Stimulated activated naive B cell treated with anti-CD40 and anti-IgM and Interleukin-4, amounts not matched to agents 10 μg/mL and 1 μg/mL and 100 μg/mL, for 72 hours (primary cell): ENCODE data around the gene BAHCC1.
A peak's percentile ranks its signal among the peaks of the same experiment; 100 is the strongest.

Experiments
- ATAC-seq, 2 donors: fragments of 150-1000 bp; cut with Tn5 transposase; replicated peaks; 2 replicates each; pipeline ENCODE4 v1.10.0; 2021; ENCODE audit warnings: moderate library complexity in 1 of 2
- DNase-seq: peaks from one replicate; pipeline ENCODE4 v3.0.0; 2021
- H3K27ac Mint-ChIP-seq: one replicate; pipeline ENCODE4 v1.8.0; 2022; ENCODE audit warnings: mild to moderate bottlenecking, mixed read lengths
- H3K27me3 Mint-ChIP-seq, 2 donors: one replicate each; pipeline ENCODE4 v1.8.0; 2022; ENCODE audit warnings: mixed read lengths in 2 of 2
- H3K36me3 Mint-ChIP-seq, 2 donors: one replicate each; pipeline ENCODE4 v1.8.0; 2022; ENCODE audit warnings: mixed read lengths in 2 of 2, mild to moderate bottlenecking in 1 of 2
- H3K4me1 Mint-ChIP-seq, 2 donors: one replicate each; pipeline ENCODE4 v1.8.0; 2022; ENCODE audit warnings: mixed read lengths in 2 of 2, mild to moderate bottlenecking in 1 of 2
- H3K4me3 Mint-ChIP-seq, 2 donors: one replicate each; pipeline ENCODE4 v1.8.0; 2022; ENCODE audit warnings: mild to moderate bottlenecking in 2 of 2, mixed read lengths in 2 of 2, moderate library complexity in 1 of 2
- H3K9me3 Mint-ChIP-seq, 2 donors: one replicate each; pipeline ENCODE4 v1.8.0; 2022; ENCODE audit warnings: mixed read lengths in 2 of 2, mild to moderate bottlenecking in 1 of 2

BAHCC1 gene

DNA sequence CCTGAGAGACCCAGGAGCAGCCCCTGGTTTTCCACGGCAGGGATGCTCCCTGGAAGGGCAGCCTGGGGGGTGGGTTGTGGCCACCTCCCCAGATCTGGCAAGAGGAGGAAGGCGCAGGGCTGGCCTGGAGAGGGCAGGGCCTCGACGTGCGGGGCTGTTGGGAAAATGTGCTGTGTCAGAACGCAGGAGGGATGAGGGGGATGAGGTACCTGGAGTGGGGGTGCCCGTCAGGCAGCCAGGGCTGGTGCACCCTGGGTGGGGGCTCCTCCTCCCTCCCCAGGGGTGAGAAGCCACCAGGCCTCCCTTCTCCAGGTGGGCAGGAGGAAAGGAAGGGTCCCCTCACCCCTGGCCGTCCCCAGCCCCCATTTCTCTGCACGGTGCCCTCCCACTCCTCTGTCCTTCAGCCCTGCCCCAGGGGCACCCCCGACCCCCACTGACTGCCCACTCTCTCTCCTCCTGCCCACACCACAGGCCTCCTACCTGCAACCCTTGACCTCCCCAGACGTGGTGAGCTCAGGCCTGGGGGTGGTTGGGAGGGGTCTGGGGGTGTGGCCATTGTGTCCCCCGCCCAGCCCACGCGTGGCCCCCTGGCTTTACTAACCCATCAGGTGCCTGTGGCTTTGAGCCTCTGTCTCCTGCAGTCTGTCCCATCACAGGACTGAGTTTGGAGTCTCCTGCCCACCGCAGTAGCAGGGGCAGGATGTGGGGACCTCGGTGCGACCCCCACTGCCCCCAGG, 39.6 kb downstream of the BAHCC1 start:
- Mint-ChIP-seq H3K4me1 (peaks cover 8 to 17% of the 10 kb centered on the region in 2 donors), H3K27ac (no peak overlapping the region), H3K36me3 (no peaks in the 10 kb centered on the region), H3K27me3 (peaks cover 27 to 47% of the 10 kb centered on the region in 2 donors), H3K4me3 (no peak overlapping the region), H3K9me3 (no peaks in the 10 kb centered on the region)
- DNase-seq (no peak), ATAC-seq (no peak)

DNA sequence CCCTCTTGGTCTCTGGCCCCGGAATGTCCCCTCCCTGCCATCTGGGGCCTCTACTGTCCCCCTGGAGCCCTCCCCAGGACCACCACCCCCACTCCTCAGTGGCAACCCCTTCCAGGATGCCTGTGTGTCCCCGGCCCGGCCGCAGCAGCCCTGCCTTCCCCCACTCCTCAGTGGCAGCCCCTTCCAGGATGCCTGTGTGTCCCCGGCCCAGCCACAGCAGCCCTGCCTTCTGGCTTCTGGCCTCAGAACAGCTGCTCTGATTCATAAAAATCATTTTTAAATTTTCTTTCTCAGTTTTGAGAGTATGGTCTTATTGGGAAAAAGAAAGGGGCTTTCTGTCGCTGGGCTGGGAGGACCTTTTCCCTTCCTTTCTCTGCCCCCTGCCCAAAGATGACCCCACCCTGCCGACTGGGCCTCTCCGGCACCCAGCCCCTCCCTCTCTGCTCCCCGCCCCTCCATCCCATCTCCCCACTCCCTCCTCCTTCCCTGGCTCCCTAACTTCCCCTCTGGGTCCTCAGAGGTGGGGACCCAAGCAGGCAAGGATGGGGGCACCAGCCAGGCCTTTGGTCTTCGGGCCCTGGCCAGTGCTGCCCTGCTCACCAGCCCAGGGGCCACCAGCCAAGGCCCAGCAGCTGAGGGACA, 40.5 kb downstream of the BAHCC1 start:
- Mint-ChIP-seq H3K4me3 (no peak overlapping the region), H3K27me3 (peaks cover 24 to 47% of the 10 kb centered on the region in 2 donors), H3K27ac (no peak overlapping the region), H3K4me1 (peaks cover 3 to 15% of the 10 kb centered on the region in 2 donors), H3K9me3 (no peaks in the 10 kb centered on the region), H3K36me3 (no peaks in the 10 kb centered on the region)
- no peak for ATAC-seq
- no peak for DNase-seq

DNA sequence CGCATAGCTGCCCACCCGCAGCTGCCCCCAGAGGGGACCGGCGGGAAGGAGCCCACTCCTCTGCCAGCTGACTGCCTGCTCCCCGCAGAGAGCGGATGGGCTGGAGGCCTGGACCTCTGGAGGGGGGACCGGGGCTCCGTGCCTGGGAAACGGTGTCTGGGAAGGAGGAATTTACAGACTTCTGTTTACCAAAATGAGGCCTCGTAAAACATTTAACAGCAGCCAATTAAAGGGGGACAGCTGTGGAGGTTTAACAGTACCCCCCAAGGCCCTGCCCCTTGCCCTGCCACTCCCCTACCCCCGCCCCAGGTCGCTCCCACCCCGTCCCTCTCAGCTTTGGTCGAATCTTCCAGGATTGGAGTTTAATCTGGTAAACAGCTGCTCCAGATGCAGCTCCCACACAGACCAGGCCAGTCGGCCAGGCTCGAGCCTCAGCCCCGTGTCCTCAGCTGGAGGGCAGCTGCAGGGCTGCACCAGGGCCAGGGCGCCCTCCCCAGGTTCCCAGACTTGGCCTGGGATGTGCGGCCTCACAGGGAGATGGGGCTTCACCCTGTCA, 41.1 kb downstream of the BAHCC1 start:
- no peaks in the 10 kb centered on the region for H3K36me3 Mint-ChIP-seq
- H3K9me3 Mint-ChIP-seq, result no peaks in the 10 kb centered on the region
- H3K27me3 Mint-ChIP-seq, result peaks cover 23 to 45% of the 10 kb centered on the region in 2 donors
- no peak overlapping the region for H3K4me3 Mint-ChIP-seq
- no peak overlapping the region for H3K27ac Mint-ChIP-seq
- DNase-seq, result no peak
- H3K4me1 Mint-ChIP-seq, result peaks cover 3 to 18% of the 10 kb centered on the region in 2 donors
- no peak for ATAC-seq

- DNase-seq, result no peak
- H3K4me1 Mint-ChIP-seq, result peaks cover 3 to 18% of the 10 kb centered on the region in 2 donors
- ATAC-seq, result peak in 1 of 2 donors; percentile 27
- H3K27me3 Mint-ChIP-seq, result peaks cover 16 to 39% of the 10 kb centered on the region in 2 donors
- no peak overlapping the region for H3K4me3 Mint-ChIP-seq
- H3K36me3 Mint-ChIP-seq, result no peaks in the 10 kb centered on the region
- no peak overlapping the region for H3K27ac Mint-ChIP-seq
- H3K9me3 Mint-ChIP-seq, result no peaks in the 10 kb centered on the region
These were observed 42.0 kb downstream of the BAHCC1 start for GRCh38 chr17:81437191-81437651.

- Mint-ChIP-seq H3K27ac (no peak overlapping the region), H3K4me1 (peaks cover 3 to 18% of the 10 kb centered on the region in 2 donors), H3K36me3 (no peaks in the 10 kb centered on the region), H3K27me3 (peaks cover 15 to 37% of the 10 kb centered on the region in 2 donors), H3K9me3 (no peaks in the 10 kb centered on the region), H3K4me3 (no peak overlapping the region)
- ATAC-seq, result no peak
- DNase-seq, result no peak
These were observed 42.9 kb downstream of the BAHCC1 start for GRCh38 chr17:81438007-81438659.

- H3K36me3 Mint-ChIP-seq, result no peaks in the 10 kb centered on the region
- ATAC-seq (no peak), DNase-seq (no peak)
- no peak overlapping the region for H3K27ac Mint-ChIP-seq
- H3K27me3 Mint-ChIP-seq, result peaks cover 15 to 36% of the 10 kb centered on the region in 2 donors
- H3K4me3 Mint-ChIP-seq, result no peak overlapping the region
- H3K4me1 Mint-ChIP-seq, result peaks cover 3 to 18% of the 10 kb centered on the region in 2 donors
- no peaks in the 10 kb centered on the region for H3K9me3 Mint-ChIP-seq
These were observed 43.4 kb downstream of the BAHCC1 start for GRCh38 chr17:81438688-81439087.

DNA sequence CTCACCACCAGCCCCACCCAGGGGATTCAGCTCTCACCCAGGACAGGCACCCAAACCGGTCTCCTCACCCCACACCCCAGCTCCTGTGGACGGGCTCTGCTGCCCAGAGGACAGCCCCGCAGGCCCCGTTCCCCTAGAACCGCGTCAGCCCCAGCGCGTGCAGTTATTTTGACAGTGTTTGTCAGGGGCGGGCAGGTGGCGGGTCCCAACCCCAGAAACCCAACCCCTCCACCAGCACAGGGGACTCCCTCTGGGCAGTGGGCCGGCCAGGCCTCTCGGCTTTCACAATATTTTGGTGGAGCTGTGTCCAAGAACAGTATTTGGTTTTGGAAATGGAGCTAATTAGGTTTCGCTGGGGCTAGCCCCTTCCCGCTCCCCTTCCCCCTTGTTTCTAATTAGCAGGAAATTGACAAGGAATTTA, 44.8 kb downstream of the BAHCC1 start:
- Mint-ChIP-seq H3K4me3 (no peak overlapping the region), H3K36me3 (no peaks in the 10 kb centered on the region), H3K27me3 (peaks cover 15 to 32% of the 10 kb centered on the region in 2 donors), H3K9me3 (no peaks in the 10 kb centered on the region), H3K4me1 (peaks cover 3 to 18% of the 10 kb centered on the region in 2 donors), H3K27ac (no peak overlapping the region)
- DNase-seq (no peak), ATAC-seq (no peak)

DNA sequence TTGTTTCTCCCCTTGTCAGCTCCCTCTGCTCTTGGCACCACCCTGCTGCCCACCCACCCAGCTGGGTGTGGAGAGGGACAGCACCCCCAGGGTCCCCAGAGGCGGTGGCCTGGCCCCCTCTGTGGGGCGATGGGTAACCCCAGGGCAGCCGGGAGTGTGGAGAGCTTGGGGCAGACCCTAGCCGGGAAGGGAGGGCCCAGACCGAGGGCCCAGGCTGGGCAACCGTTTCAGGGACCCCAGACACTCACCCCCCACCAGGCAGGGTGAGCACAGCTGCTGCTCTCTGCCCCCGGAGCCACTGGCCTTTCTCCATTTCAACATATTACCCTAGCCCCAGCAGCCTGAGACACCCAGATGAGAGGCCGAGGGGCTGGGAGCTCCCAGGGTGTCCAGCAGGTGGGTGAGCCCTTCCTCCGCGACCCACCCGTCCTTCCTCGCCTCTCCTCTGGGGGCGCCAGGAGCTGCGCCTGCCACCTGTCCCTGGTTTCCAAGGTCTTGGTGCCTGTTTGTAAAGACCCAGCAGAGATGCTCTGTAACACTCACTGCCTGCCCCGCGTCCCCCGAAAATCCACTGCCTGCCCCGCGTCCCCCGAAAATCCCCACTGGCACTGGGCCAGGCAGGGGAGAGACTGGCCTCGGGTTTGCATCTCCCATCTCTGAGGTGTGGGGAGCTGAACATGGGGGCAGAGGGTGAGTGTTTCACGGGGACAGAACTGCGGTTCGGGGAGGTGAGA, 45.4 kb downstream of the BAHCC1 start:
- no peak overlapping the region for H3K27ac Mint-ChIP-seq
- ATAC-seq, result peak in 1 of 2 donors; percentile 46
- H3K4me1 Mint-ChIP-seq, result peaks cover 3 to 18% of the 10 kb centered on the region in 2 donors

GRCh38 chr17:81442791-81443190, 47.5 kb downstream of the BAHCC1 start:
- Mint-ChIP-seq H3K27me3 (peaks cover 15 to 25% of the 10 kb centered on the region in 2 donors), H3K4me3 (no peak overlapping the region)
- DNase-seq, result no peak

More for the DNA sequence above, 45.4 kb downstream of the BAHCC1 start:
- no peak for DNase-seq
- no peak overlapping the region for H3K4me3 Mint-ChIP-seq
- H3K27me3 Mint-ChIP-seq, result peaks cover 15 to 26% of the 10 kb centered on the region in 2 donors
- no peaks in the 10 kb centered on the region for H3K9me3 Mint-ChIP-seq
- no peaks in the 10 kb centered on the region for H3K36me3 Mint-ChIP-seq

GRCh38 chr17:81443269-81443668, 48.0 kb downstream of the BAHCC1 start:
- Mint-ChIP-seq H3K9me3 (no peaks in the 10 kb centered on the region), H3K4me1 (peaks cover 3 to 18% of the 10 kb centered on the region in 2 donors), H3K36me3 (no peaks in the 10 kb centered on the region), H3K27me3 (peaks cover 11 to 21% of the 10 kb centered on the region in 2 donors), H3K4me3 (no peak overlapping the region), H3K27ac (no peak overlapping the region)
- ATAC-seq, result no peak
- no peak for DNase-seq

More at GRCh38 chr17:81442791-81443190, 47.5 kb downstream of the BAHCC1 start:
- Mint-ChIP-seq H3K4me1 (peaks cover 3 to 18% of the 10 kb centered on the region in 2 donors), H3K27ac (no peak overlapping the region), H3K9me3 (no peaks in the 10 kb centered on the region), H3K36me3 (no peaks in the 10 kb centered on the region)
- ATAC-seq, result no peak

DNA sequence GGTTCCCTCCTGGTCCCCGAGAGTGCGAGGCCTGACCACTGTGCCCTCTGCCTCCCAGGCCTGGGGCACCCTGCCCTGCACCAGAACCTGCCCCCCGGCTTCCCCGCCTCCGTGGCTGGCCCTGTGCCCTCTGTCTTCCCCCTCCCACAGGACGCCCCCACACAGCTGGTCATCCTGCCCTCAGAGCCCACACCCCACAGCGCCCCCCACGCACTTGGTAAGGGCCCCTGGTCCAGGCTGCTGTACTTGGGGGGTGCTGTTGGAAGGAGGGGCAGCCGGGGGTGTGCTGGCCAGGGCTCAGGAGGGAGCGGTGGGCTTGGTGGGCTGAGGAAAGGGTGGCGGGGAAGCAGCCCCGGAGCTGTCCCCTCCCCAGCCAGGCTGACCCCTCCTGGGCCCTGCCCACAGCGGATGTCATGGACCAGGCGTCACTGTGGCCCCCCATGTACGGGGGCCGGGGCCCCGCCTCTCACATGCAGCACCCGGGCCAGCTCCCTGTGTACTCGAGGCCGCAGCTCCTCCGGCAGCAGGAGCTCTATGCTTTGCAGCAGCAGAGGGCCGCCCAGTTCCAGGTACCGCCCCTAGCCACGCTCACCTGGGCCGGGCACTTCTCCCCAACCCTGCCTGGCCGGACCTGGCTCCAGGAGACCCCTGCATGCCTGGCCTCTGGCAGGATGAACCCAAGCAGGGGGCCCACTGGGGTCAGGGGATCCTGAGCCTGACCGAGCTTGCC, 49.5 kb downstream of the BAHCC1 start:
- no peaks in the 10 kb centered on the region for H3K9me3 Mint-ChIP-seq
- ATAC-seq (no peak), DNase-seq (no peak)
- peaks cover 7 to 17% of the 10 kb centered on the region in 2 donors for H3K4me1 Mint-ChIP-seq
- H3K27me3 Mint-ChIP-seq, result peaks cover 7 to 13% of the 10 kb centered on the region in 2 donors
- H3K27ac Mint-ChIP-seq, result no peak overlapping the region
- no peaks in the 10 kb centered on the region for H3K36me3 Mint-ChIP-seq
- H3K4me3 Mint-ChIP-seq, result no peak overlapping the region

DNA sequence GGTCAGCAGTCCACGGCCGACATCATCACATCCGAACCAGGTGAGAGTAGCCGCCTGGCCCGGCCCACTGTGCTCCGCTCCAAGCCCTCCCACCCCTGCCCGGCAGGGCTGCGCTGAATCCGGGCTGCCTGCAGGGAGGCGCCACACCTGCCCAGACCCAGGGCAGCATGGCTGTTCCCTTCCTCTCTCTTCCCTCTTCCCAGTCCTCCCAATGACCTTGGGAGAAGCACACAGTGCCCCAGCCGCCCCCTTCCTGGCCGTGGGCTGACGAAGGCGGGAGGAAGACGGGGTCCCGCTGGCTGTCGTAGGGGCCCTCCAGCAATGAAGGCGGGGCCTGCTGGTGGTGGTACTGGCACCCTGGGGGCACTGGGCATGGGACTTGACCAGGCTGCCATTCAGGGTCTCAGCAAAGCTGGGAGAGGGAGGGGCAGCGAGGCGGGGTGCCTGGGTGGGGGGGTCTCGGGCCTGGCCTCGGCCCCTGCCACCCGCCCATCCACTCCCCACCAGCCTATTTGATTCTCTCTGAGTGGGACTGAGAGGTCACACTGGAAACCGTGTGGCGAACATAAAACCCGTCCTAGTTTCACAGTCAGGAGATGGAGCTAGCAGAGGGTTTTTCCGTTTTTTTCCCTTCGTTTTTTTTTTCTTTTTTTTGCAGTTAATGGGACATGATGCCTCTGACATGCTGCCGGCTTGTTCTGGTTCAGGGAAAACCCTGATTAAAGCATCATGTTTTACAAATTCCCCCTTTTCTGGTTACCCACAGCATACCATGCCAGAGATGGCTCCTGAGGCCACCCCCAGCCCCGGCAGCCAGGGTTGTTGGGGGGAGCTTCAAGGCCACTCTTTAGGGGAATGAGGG, 50.6 kb downstream of the BAHCC1 start:
- no peaks in the 10 kb centered on the region for H3K36me3 Mint-ChIP-seq
- H3K4me3 Mint-ChIP-seq, result no peak overlapping the region
- DNase-seq, result no peak
- H3K27ac Mint-ChIP-seq, result no peak overlapping the region
- peaks cover 12 to 15% of the 10 kb centered on the region in 2 donors for H3K27me3 Mint-ChIP-seq
- H3K4me1 Mint-ChIP-seq, result peaks cover 7 to 12% of the 10 kb centered on the region in 2 donors
- H3K9me3 Mint-ChIP-seq, result no peaks in the 10 kb centered on the region
- ATAC-seq, result peak in 1 of 2 donors; percentile 26
